ENCODE data around the gene ME1.
"Not testable (repeated sequence)": the region's sequence is repeated elsewhere in the genome, so short reads cannot be mapped to it uniquely, and the experiment has no call there.

ME1 gene

DNA sequence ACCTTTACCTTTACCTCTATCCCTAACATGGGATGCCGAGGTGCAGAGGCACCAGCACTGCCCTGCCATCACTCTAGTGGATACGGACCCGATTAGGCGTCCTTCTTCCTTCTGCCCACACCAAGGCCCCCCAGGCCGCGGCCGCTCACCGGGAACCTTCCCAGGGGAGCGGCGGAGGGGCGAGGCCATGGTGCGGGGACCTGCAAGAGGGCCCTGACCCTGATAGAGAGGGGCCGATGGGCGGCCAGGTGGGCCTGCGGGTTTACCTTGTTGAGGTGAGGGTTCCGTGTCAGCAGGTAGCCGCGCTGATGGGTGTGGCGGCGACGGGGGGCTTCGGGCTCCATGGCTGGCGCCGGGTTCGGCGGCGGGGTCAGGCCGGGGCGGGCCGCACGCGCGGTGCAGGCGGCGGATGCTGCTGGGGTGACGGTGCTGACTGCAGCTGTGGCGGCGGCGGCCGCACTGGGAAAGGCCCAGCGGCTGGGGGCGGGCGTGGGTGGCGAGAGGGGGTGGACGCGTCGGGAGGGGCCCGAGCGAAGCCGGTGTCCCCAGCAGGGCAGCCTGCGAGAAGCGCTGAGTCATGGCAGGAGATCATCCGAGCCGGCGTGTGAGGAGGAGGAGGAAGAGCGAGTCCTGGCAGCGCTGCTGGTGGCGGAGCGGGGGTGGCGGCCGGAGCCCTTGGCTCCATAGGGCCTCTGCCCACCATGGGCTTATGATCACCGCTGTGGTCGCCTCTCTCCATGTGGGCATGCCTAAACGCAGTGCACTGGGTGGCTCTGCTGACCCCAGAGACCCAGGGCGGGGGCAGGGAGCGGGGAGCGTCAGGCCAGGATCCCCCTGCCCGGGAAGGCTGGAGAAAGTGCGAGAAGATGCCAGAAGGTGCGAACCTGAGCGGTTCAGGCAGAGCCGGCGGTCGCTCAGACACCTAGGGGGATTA lies at the start of gene ME1:
Gene ME1, minus strand, starts transcription at position 441 of the 934 bp plus-strand sequence. Its CDS starts 97 bp downstream, at position 344.
- no peak for DNase-seq (ENCODE audit: low spot score)

GRCh38 chr6:83480470-83480869 lies 49.6 kb upstream of the ME1 start:
- DNase-seq (ENCODE audit: low spot score): no peak

DNA sequence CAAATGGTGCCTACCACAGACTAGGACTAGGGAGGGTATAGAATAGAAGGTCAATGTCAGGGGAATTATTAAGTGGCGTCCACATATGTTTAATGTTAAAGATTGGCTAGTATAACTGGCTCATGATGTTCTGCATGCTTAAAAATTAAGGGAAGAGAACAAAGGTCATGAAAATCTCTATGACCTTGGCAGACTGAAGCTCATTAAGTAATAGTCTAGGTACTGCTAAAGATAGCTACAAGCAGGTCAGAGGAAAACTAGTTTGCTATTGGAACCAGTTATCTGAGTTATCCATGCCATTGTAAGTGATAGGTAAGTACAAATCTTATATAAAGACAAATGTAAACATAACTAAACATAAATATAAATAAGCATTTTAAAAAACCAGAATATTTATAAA lies 48.5 kb upstream of the ME1 start:
- DNase-seq (ENCODE audit: low spot score): no peak

DNA sequence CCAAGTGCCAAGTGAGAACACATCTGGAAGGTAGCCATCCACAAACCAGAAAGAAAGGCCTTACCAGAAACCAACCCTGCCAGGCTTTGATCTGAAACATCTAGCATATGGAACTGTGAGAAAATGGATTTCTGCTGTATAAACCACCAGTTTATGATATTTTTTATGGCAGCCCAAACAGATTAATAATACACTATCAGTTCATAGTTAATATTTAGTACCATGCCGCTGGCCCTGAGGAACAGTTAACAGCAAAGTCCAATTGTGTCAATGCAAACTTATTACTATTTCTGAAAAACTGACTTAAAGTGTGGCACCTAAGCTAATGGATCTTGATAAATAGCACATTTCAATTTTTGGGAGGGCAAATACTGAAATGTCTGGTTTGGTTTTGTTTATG lies 46.1 kb upstream of the ME1 start:
- DNase-seq (ENCODE audit: low spot score): no peak

DNA sequence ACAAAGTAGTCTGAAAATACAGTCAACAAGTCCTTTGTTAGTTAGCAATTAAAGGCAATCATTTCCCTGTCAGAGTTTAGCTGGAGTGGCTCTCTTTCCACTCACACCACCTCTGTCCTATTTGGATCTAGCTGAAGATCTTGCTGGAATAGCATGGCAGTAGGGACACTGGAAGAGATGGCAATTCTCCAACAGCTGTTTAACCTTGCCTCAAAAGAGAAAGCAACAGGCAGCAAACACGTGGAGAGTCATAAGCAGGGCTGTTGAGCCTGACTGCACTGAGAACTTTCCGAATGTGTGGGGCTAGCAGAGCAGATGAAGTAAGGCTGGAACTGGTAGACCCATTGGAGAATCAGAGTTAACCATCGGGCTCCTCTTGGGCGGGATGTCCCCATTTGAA lies 43.5 kb upstream of the ME1 start:
- no peak for DNase-seq (ENCODE audit: low spot score)

DNA sequence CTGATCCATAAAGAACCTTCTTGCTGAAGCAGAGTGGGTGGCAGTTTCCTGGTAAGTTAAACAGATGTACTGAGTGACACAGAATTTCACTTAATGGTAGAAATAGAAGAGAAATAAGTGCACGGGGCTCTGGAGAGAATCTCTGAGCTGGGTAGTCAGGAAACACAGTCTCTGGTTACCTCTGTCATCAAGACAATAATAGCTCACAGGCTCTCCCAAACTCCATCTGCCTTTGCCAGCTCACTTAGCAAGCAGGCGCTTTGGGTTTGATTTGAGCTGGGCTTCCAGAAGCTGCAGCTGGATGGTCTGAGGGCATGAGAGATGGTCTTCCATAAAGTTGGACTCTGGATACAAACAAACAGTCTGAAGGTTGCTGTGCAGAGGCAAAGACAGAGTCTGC lies 41.9 kb upstream of the ME1 start:
- no peak for DNase-seq (ENCODE audit: low spot score)

- DNase-seq (ENCODE audit: low spot score): no peak
Measured at GRCh38 chr6:83470587-83470986, 39.7 kb upstream of the ME1 start.

DNA sequence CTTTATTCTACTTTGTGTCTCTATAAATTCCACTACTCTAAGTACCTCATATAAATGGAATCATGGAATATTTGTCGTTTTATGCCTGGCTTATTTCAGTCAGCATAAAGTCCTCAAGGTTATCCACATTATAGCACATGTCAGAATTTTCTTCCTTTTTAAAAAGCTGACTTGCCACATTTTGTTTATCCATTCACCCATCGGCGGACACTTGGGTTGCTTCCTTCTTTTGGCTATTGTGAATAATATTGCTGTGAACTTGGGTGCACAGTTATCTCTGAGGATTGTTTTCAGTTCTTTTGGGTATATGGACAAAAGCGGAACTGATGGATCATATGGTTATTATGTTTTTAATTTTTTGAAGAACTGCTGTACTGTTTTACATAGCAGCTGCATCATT lies 39.1 kb upstream of the ME1 start:
- DNase-seq (ENCODE audit: low spot score): no peak

DNA sequence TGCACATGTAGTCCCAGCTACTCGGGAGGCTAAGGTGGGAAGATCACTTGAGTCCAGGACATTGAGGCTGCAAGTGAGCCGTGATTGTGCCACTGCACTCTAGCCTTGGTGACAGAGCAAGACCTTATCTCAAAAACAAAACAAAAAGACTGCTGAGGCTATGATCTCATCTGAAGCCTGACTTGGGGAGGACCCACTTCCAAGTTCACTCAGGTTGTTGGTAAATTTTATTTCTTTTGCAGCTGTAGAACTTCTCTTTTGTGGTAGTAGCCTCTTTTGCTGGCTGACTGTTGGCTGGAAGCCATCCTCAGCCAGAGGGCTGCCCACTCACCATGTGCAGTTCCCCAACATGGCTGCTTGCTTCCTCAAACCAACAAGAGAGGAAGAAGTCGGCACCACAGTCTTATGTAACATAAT lies 36.8 kb upstream of the ME1 start:
- no peak for DNase-seq (ENCODE audit: low spot score)

DNA sequence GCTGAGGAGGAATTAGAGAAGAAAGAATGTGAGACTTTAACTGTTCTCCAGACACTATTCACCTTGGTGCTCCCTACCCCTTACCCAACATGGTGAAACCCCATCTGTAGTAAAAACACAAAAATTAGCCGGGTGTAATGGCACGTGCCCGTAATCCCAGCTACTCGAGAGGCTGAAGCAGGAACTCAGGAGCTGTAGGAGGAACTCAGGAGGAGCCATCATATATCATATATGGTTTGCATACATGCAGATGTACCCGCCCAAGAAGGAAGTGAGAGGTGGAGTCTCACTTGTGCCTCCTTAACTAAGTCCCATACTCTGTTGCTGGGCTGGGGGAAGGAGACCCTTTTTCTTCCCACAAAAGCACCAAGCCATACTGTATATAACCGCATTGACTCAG lies 35.5 kb upstream of the ME1 start:
- DNase-seq (ENCODE audit: low spot score): no peak

DNA sequence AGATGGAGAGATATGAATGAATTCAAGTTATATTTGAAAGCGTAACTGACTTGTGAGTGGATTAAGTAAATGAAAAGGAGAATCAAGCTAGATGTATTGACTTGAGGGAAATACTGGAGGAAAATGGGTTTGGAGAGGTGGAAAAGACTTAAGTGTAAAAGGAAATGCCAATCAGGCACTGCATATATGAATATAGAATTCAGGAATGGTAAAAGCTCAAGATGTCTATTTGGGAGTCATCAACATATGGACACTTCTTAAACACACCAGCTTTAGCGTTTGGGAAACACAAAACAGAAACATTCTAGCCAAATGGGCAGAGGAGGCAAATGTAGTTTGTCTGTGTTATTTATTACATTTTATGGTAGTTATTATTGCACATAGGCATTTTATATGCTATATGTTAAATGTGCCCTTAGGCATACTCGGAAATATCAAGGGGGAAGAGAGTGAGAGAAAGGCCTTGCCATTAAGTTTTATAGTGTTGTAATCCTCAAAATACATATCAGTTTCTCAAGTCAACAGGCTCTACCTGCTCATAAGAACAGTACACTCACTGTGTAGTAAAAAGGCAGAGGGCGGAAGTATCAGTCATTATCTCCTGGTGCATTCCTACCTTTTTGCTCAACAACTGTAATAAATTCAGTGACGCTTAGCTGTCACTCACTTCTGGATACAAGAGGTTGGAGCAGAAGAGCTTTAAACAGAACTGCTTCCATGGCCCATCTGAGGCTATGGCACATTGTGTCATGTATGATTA lies 33.7 kb upstream of the ME1 start:
- DNase-seq (ENCODE audit: low spot score): no peak

DNA sequence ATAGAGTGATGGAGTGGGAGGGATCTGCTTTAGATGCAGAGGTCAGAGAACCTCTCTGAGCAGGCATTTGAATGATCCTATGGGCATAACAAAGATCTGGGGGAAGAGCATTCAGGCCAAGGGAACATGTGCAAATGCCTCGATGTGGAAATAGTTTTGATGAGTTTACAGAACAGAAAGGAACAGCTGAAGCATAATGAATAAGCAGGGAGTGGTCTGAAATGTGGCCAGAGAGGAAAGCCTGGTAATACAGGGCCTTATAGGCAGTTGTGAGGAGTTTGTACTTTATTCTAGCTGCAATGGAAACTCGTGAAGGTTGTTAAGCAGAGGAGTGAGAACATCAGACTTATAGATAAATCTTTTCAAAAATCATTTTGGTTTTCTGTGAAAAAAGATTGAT lies 33.0 kb upstream of the ME1 start:
- DNase-seq (ENCODE audit: low spot score): no peak

- no peak for DNase-seq (ENCODE audit: low spot score)
Measured at GRCh38 chr6:83462524-83462923, 31.7 kb upstream of the ME1 start.

- DNase-seq (ENCODE audit: low spot score): no peak
Measured at GRCh38 chr6:83461438-83461837, 30.6 kb upstream of the ME1 start.

GRCh38 chr6:83459663-83460062 lies 28.8 kb upstream of the ME1 start:
- DNase-seq (ENCODE audit: low spot score): no peak

- not testable (repeated sequence) for DNase-seq (ENCODE audit: low spot score)
Measured at GRCh38 chr6:83450015-83450414, 19.2 kb upstream of the ME1 start.

DNA sequence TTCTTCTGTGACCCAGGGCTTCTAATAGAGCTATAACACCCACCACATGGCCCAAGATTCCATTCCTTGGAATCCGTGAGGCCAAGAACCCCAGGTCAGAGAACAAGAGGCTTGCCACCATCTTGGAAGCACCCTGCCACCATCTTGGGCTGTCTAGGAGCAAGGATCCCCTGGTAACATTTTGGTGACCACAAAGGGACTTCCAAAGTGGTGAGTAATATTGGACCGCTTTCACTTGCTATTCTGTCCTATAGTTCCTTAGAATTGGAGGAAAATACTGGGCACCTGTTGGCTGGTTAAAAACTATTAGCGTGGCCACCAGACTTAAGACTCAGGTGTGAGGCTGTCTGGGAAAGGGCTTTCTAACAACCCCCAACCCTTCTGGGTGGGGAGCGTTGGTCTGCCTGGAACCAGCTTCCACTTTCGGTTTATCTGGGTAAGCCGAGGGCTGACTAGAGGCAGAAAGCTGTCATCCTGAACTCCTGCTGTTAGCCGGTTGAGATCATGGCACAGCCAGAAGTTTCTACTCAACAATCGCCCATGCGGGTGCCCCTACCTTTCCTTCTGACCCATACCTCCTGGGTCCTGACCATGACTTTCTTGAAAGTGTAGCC lies 13.3 kb upstream of the ME1 start:
- DNase-seq (ENCODE audit: low spot score): not testable (repeated sequence)

DNA sequence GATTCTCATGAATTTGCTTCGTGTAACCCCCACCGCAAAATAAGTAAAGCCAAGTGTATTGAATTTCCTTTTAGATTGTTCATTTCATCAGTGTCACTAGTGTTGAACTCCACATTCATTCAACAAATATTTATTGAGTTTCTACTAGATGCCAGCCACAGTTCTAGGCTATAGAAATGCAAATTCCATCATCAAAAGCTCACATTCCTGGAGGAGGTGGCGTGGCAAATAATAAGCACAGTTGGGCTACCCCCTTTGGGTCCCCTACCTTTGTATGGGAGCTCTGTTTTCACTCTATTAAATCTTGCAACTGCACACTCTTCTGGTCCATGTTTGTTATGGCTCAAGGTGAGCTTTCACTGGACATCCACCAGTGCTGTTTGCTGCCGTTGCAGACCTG lies 12.7 kb upstream of the ME1 start:
- DNase-seq (ENCODE audit: low spot score): no peak

DNA sequence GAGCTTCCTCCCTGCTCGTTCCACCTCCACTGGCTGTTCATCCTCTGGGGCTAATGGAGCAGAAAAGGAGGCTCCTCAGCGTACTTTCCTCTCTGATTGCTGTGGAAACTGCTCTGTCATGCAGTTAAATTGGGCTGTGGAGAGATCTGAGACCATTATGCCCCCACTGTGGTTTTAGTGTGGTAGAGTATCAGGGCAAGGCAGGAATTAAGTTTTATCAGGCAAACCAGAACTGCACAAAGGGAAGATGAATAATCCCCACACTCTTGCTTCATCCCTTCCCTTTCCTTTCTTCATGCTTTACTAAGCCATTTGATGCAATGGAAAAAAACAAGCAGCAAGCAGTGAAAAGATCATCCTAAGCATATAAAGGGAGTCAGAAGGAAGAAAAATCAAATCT lies 11.9 kb upstream of the ME1 start:
- DNase-seq (ENCODE audit: low spot score): no peak

DNA sequence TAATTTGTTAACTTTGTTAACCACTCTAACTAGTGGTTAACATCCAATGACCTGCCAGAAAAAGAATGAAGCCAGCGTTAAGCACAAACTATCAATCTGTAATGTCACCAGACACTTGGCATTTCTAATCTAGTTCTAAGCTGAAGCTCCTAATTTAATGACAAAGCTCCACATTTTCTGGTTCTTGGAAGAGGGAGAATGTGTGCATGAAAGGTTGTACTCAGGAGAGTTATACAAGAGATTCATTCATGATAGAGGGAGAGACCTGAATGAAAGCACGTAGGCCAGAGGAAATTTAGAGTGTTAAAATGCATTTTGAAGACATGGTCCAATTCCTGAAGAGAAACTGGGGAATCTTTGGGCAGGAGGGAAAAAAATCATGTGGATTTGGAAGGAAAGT lies 8.3 kb upstream of the ME1 start:
- DNase-seq (ENCODE audit: low spot score): no peak

DNA sequence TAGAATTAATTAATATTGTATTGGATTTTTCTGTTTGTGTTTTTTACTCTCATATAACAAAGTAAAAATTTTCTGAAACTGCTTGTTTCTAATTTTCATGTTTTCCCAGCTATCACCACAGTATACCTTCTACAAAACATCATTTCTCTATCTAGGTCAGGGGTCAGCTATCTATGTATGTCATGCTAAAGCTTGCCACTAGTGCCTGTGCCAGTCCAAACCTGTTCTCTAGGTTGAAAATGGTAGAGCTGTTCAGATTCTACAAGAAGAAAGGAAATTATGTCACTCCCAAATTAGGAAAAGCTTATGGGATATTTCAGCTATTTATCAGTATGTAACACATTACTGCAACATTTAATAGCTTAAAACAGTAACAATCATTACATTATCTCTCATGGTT lies 5.8 kb upstream of the ME1 start:
- DNase-seq (ENCODE audit: low spot score): no peak

DNA sequence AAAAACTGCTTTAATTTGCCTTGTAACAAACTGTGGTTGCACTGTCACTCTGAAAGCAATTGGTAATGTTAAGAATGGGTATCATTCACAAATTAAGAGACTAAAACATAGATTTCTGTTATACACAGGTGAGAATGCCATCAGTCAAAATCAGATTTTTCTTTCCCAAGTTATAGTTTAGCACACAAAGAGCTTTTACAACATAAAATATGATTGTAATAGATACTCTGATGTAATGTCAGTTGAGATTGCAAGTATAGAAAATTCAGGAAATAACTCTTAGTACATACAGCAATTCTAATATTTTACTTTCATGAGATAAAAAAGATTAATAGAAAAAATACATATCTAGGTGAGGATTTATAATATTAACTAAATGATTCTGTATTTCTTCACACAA lies 2.3 kb upstream of the ME1 start:
- no peak for DNase-seq (ENCODE audit: low spot score)

DNA sequence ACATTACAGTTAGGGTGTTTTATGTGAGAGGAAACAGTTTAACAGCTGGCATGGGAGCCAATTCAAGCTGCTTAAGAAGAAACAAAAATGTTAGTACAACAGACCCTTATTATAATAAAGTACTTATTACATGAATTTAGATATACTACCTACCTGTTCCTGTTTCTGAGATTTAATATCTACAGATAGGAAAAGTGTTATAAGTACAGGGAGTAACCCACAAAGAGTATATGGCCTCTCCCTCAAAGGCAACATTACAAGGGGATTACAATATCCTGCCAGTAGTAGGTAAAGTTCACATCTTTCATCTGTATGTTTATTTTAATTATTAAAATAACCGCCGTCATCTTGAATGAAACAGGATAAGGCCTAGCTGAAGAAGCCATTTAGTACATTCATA lies 1.8 kb upstream of the ME1 start:
- no peak for DNase-seq (ENCODE audit: low spot score)
